ENCODE measurements around the gene LRRC75A.
A peak's percentile ranks its signal among the peaks of the same experiment; 100 is the strongest.
"Not testable (repeated sequence)": the region's sequence is repeated elsewhere in the genome, so short reads cannot be mapped to it uniquely, and the experiment has no call there.

The LRRC75A gene

GRCh38 chr17:16407911-16408588 is 83.9 kb downstream of the LRRC75A start:
- Histone ChIP-seq H3K4me3 (ENCODE audit: insufficient read depth, low read depth, low read length) (no peak overlapping the region), H3K36me3 (ENCODE audit: control insufficient read depth, insufficient read depth, low read length) (no peaks in the 10 kb centered on the region), H3K4me1 (ENCODE audit: control insufficient read depth, insufficient read depth, low read length) (no peaks in the 10 kb centered on the region), H3K27me3 (ENCODE audit: control insufficient read depth, insufficient read depth, low read length, poor library complexity, severe bottlenecking) (no peaks in the 10 kb centered on the region), H3K27ac (ENCODE audit: insufficient read depth, low read depth, low read length, poor library complexity, severe bottlenecking) (peak overlapping the region; percentile 11), H3K9me3 (ENCODE audit: control insufficient read depth, low read length) (no peaks in the 10 kb centered on the region)
- WGBS, 2 experiments = 45 to 47% methylated on average over 14 of the region's 14 CpGs

GRCh38 chr17:16406742-16407674 is 85.0 kb downstream of the LRRC75A start:
- H3K4me3 ChIP-seq (ENCODE audit: insufficient read depth, low read depth, low read length) = peak overlapping the region; percentile 51
- no peak overlapping the region for H3K27ac ChIP-seq (ENCODE audit: insufficient read depth, low read depth, low read length, poor library complexity, severe bottlenecking)
- no peaks in the 10 kb centered on the region for H3K27me3 ChIP-seq (ENCODE audit: control insufficient read depth, insufficient read depth, low read length, poor library complexity, severe bottlenecking)
- 8 to 11% methylated on average over 65 to 66 of the region's 67 CpGs for WGBS, 2 experiments
- no peaks in the 10 kb centered on the region for H3K4me1 ChIP-seq (ENCODE audit: control insufficient read depth, insufficient read depth, low read length)
- H3K9me3 ChIP-seq (ENCODE audit: control insufficient read depth, low read length) = no peaks in the 10 kb centered on the region
- H3K36me3 ChIP-seq (ENCODE audit: control insufficient read depth, insufficient read depth, low read length) = no peaks in the 10 kb centered on the region

- H3K9me3 ChIP-seq (ENCODE audit: control insufficient read depth, low read length); H3K36me3 ChIP-seq (ENCODE audit: control insufficient read depth, insufficient read depth, low read length); H3K4me3 ChIP-seq (ENCODE audit: insufficient read depth, low read depth, low read length); H3K27me3 ChIP-seq (ENCODE audit: control insufficient read depth, insufficient read depth, low read length, poor library complexity, severe bottlenecking); H3K27ac ChIP-seq (ENCODE audit: insufficient read depth, low read depth, low read length, poor library complexity, severe bottlenecking); H3K4me1 ChIP-seq (ENCODE audit: control insufficient read depth, insufficient read depth, low read length): not testable (repeated sequence)
- WGBS, 2 experiments = 92 to 95% methylated on average over 9 of the region's 9 CpGs
These were observed 88.1 kb downstream of the LRRC75A start for GRCh38 chr17:16403847-16404246.

GRCh38 chr17:16398270-16399267 is 93.4 kb downstream of the LRRC75A start:
- Histone ChIP-seq H3K9me3 (ENCODE audit: control insufficient read depth, low read length) (no peaks in the 10 kb centered on the region), H3K27me3 (ENCODE audit: control insufficient read depth, insufficient read depth, low read length, poor library complexity, severe bottlenecking) (no peaks in the 10 kb centered on the region), H3K4me3 (ENCODE audit: insufficient read depth, low read depth, low read length) (no peak overlapping the region), H3K36me3 (ENCODE audit: control insufficient read depth, insufficient read depth, low read length) (no peaks in the 10 kb centered on the region), H3K27ac (ENCODE audit: insufficient read depth, low read depth, low read length, poor library complexity, severe bottlenecking) (no peak overlapping the region), H3K4me1 (ENCODE audit: control insufficient read depth, insufficient read depth, low read length) (no peaks in the 10 kb centered on the region)
- 76 to 82% methylated on average over 8 of the region's 9 CpGs for WGBS, 2 experiments

- 88 to 92% methylated on average over 2 of the region's 2 CpGs for WGBS, 2 experiments
- not testable (repeated sequence) for H3K27ac ChIP-seq (ENCODE audit: insufficient read depth, low read depth, low read length, poor library complexity, severe bottlenecking); H3K4me3 ChIP-seq (ENCODE audit: insufficient read depth, low read depth, low read length); H3K27me3 ChIP-seq (ENCODE audit: control insufficient read depth, insufficient read depth, low read length, poor library complexity, severe bottlenecking); H3K36me3 ChIP-seq (ENCODE audit: control insufficient read depth, insufficient read depth, low read length); H3K4me1 ChIP-seq (ENCODE audit: control insufficient read depth, insufficient read depth, low read length); H3K9me3 ChIP-seq (ENCODE audit: control insufficient read depth, low read length)
These were observed 95.3 kb downstream of the LRRC75A start for GRCh38 chr17:16396693-16397092.

- not testable (repeated sequence) for H3K27me3 ChIP-seq (ENCODE audit: control insufficient read depth, insufficient read depth, low read length, poor library complexity, severe bottlenecking); H3K4me3 ChIP-seq (ENCODE audit: insufficient read depth, low read depth, low read length); H3K4me1 ChIP-seq (ENCODE audit: control insufficient read depth, insufficient read depth, low read length); H3K36me3 ChIP-seq (ENCODE audit: control insufficient read depth, insufficient read depth, low read length); H3K9me3 ChIP-seq (ENCODE audit: control insufficient read depth, low read length); H3K27ac ChIP-seq (ENCODE audit: insufficient read depth, low read depth, low read length, poor library complexity, severe bottlenecking)
- 65 to 67% methylated on average over 4 of the region's 4 CpGs for WGBS, 2 experiments
These were observed 96.1 kb downstream of the LRRC75A start for GRCh38 chr17:16395887-16396286.

GRCh38 chr17:16392491-16392890 is 99.5 kb downstream of the LRRC75A start:
- H3K4me3 ChIP-seq (ENCODE audit: insufficient read depth, low read depth, low read length); H3K27ac ChIP-seq (ENCODE audit: insufficient read depth, low read depth, low read length, poor library complexity, severe bottlenecking); H3K27me3 ChIP-seq (ENCODE audit: control insufficient read depth, insufficient read depth, low read length, poor library complexity, severe bottlenecking); H3K36me3 ChIP-seq (ENCODE audit: control insufficient read depth, insufficient read depth, low read length); H3K9me3 ChIP-seq (ENCODE audit: control insufficient read depth, low read length); H3K4me1 ChIP-seq (ENCODE audit: control insufficient read depth, insufficient read depth, low read length): not testable (repeated sequence)
- WGBS, 2 experiments = 88 to 92% methylated on average over 11 of the region's 11 CpGs

Data from ectodermal cell (in vitro differentiated cells).